ENCODE data around the gene SOX6. TPM values are rescaled to one million over a fixed set of nuclear protein-coding genes. Genes with fewer than 3 reads are reported as not detected.

Gene SOX6
- total RNA-seq, 1 donor from 2014 or later, result 7.6 TPM

DNA sequence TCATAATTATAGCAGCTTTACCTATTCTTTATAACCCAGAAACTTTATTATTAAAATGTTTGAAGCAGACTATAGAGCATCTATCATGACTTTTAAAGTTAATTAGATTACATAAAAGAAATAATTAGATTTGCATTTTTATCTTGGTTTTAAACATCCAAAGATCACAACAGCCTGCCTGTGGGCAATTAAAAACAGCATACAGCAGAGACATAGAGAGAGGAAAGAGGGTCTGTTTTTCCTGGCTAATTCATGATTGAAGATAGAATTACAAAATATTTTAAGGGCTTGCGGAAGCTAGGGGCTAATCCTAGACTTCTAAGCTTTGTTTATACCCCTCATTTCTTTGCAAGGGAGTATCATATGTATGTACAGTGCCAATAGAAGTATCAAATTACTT, 178.1 kb downstream of the SOX6 start:
- H3K27me3 Mint-ChIP-seq (ENCODE audit: insufficient read depth, low read depth), result no peaks in the 10 kb centered on the region
- H3K9me3 Mint-ChIP-seq, result no peaks in the 10 kb centered on the region
- no peaks in the 10 kb centered on the region for H3K27me3 ChIP-seq
- no peaks in the 10 kb centered on the region for H4K20me1 ChIP-seq (ENCODE audit: low read depth)
- no peaks in the 10 kb centered on the region for H3K36me3 ChIP-seq
- no peaks in the 10 kb centered on the region for H3K79me2 ChIP-seq (ENCODE audit: low read depth)
- TF ChIP-seq EZH2phosphoT487 (IDR thresholded peaks at IDR 0.05) (no peak), EZH2 (IDR thresholded peaks at IDR 0.05) (no peak)
- TF ChIP-seq, protein P1, sequence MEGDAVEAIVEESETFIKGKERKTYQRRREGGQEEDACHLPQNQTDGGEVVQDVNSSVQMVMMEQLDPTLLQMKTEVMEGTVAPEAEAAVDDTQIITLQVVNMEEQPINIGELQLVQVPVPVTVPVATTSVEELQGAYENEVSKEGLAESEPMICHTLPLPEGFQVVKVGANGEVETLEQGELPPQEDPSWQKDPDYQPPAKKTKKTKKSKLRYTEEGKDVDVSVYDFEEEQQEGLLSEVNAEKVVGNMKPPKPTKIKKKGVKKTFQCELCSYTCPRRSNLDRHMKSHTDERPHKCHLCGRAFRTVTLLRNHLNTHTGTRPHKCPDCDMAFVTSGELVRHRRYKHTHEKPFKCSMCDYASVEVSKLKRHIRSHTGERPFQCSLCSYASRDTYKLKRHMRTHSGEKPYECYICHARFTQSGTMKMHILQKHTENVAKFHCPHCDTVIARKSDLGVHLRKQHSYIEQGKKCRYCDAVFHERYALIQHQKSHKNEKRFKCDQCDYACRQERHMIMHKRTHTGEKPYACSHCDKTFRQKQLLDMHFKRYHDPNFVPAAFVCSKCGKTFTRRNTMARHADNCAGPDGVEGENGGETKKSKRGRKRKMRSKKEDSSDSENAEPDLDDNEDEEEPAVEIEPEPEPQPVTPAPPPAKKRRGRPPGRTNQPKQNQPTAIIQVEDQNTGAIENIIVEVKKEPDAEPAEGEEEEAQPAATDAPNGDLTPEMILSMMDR (IDR thresholded peaks at IDR 0.05), result no peak
- no peaks in the 10 kb centered on the region for H3K36me3 Mint-ChIP-seq
- no peaks in the 10 kb centered on the region for H3F3A ChIP-seq (ENCODE audit: low read depth)
- no peak overlapping the region for H3K27ac Mint-ChIP-seq
- H3K9ac ChIP-seq, result no peak overlapping the region
- no peak for DNase-seq (ENCODE audit: low spot score)
- H3K4me2 ChIP-seq, result no peak overlapping the region
- H2AFZ ChIP-seq (replicated peaks), result no peak overlapping the region
- no peak overlapping the region for H3K4me3 Mint-ChIP-seq
- no peak overlapping the region for H3K4me3 ChIP-seq
- no peak overlapping the region for H3K27ac ChIP-seq
- peaks cover 45% of the 10 kb centered on the region for H3K4me1 ChIP-seq
- H3K9me3 ChIP-seq (ENCODE audit: low read depth), result no peaks in the 10 kb centered on the region
- peaks cover 32% of the 10 kb centered on the region for H3K4me1 Mint-ChIP-seq

DNA sequence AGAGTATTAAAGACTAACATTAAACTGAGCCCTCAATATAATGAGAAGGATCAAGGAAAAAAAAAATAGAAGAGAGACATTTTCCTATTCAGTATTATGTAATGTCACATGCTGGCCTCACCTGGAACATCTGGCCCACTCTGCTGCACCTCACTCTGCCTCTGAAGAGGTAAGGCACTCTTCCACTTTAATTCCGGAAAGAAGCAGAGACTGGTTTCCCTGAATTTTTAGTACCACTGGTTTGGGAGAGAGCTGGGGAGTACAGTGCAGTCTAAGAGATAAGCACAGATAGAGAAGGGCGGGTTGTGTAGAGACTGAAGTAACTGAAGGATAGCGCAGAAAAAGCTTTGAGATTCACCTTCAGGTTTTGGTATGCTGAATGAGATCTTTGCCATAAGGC, 178.7 kb downstream of the SOX6 start:
- no peak overlapping the region for H3K27ac ChIP-seq
- H3F3A ChIP-seq (ENCODE audit: low read depth), result no peaks in the 10 kb centered on the region
- H3K27ac Mint-ChIP-seq, result no peak overlapping the region
- H3K9ac ChIP-seq, result no peak overlapping the region
- no peaks in the 10 kb centered on the region for H3K36me3 Mint-ChIP-seq
- no peak for DNase-seq (ENCODE audit: low spot score)
- no peak overlapping the region for H3K4me2 ChIP-seq
- no peaks in the 10 kb centered on the region for H3K36me3 ChIP-seq
- no peak overlapping the region for H3K4me3 ChIP-seq
- H3K4me1 Mint-ChIP-seq, result peaks cover 32% of the 10 kb centered on the region
- TF ChIP-seq EZH2 (IDR thresholded peaks at IDR 0.05) (no peak), EZH2phosphoT487 (IDR thresholded peaks at IDR 0.05) (no peak)
- TF ChIP-seq, protein P1 (IDR thresholded peaks at IDR 0.05), result no peak
- H2AFZ ChIP-seq (replicated peaks), result no peak overlapping the region
- no peaks in the 10 kb centered on the region for H3K27me3 Mint-ChIP-seq (ENCODE audit: insufficient read depth, low read depth)
- H3K9me3 ChIP-seq (ENCODE audit: low read depth), result no peaks in the 10 kb centered on the region
- H3K79me2 ChIP-seq (ENCODE audit: low read depth), result no peaks in the 10 kb centered on the region
- no peaks in the 10 kb centered on the region for H3K27me3 ChIP-seq
- no peaks in the 10 kb centered on the region for H3K9me3 Mint-ChIP-seq
- peaks cover 45% of the 10 kb centered on the region for H3K4me1 ChIP-seq
- no peak overlapping the region for H3K4me3 Mint-ChIP-seq
- H4K20me1 ChIP-seq (ENCODE audit: low read depth), result no peaks in the 10 kb centered on the region

DNA sequence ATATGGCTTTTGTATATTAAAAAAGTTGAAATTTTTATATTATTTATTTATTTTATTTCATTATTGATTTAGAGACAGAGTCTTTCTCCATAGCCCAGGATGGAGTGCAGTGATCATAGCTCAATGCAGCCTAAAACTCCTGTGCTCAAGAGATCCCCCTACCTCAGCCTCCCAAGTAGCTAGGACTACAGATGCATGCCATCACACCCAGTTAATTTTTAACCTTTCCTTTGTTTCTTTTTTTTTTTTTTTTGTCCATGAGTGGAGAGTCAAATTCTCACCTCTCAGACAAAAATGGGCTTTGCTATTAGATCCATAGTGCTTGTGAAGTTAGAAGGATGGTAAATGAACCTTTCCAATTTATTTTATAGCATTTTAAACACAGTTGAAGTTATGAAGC, 182.5 kb downstream of the SOX6 start:
- Histone ChIP-seq H3K9me3 (ENCODE audit: low read depth) (no peaks in the 10 kb centered on the region), H3K9ac (no peak overlapping the region), H3K27me3 (no peaks in the 10 kb centered on the region), H3K27ac (no peak overlapping the region), H2AFZ (replicated peaks) (no peak overlapping the region), H3K36me3 (no peaks in the 10 kb centered on the region), H3K79me2 (ENCODE audit: low read depth) (no peaks in the 10 kb centered on the region), H3K4me2 (no peak overlapping the region), H4K20me1 (ENCODE audit: low read depth) (no peaks in the 10 kb centered on the region), H3F3A (ENCODE audit: low read depth) (no peaks in the 10 kb centered on the region), H3K4me1 (peaks cover 42% of the 10 kb centered on the region), H3K4me3 (no peak overlapping the region)
- no peak for DNase-seq (ENCODE audit: low spot score)
- TF ChIP-seq, protein P1 (IDR thresholded peaks at IDR 0.05), result no peak
- TF ChIP-seq EZH2 (IDR thresholded peaks at IDR 0.05) (no peak), EZH2phosphoT487 (IDR thresholded peaks at IDR 0.05) (no peak)
- H3K27ac Mint-ChIP-seq, result no peak overlapping the region
- H3K9me3 Mint-ChIP-seq, result no peaks in the 10 kb centered on the region
- peaks cover 38% of the 10 kb centered on the region for H3K4me1 Mint-ChIP-seq
- no peak overlapping the region for H3K4me3 Mint-ChIP-seq
- H3K27me3 Mint-ChIP-seq (ENCODE audit: insufficient read depth, low read depth), result no peaks in the 10 kb centered on the region
- H3K36me3 Mint-ChIP-seq, result no peaks in the 10 kb centered on the region
